ENCODE results near the gene SMARCC2. TPM values are rescaled to one million over a fixed set of nuclear protein-coding genes. Genes with fewer than 3 reads are reported as not detected.

SMARCC2 gene
- total and polyA plus RNA-seq, 9 of the 15 experiments (the other 6 are each of a cell fraction or from before 2014, with no cell fraction given), result 11.9 to 86.0 (median 36.6) TPM

DNA sequence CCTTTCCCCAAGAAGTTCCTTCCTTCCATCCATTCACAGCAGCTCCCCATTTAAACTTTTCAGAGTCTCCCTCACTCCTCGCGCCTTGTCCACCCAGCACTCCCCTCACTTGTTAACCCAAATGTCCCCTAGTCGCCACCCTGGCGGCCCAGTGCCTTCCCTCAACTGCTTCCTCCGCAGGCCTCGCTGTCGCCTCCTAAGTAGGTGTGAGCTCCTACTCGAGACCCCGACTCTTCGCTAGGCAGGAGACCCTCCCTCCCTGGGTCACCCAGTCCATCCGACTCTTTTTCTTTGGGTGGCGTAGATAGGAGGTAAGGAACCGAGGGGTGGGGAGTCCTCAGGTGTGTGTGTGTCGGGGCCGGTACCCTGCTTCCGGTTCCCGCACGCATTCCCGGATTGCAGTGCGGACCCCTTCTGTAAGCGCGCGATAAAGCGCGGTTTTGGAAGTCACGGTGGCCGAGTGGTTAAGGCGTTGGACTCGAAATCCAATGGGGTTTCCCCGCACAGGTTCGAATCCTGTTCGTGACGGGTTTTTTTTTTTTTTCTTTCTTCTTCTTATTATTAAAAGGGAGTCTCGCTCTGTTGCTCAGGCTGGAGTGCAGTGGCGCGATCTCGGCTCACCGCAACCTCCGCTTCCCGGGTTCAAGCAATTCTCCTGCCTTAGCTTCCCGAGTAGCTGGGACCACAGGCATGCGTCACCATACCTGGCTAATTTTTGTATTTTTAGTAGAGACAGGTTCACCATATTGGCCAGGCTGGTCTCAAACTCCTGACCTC is 823 bp upstream of the SMARCC2 start (continued):
- TF ChIP-seq, protein P1, sequence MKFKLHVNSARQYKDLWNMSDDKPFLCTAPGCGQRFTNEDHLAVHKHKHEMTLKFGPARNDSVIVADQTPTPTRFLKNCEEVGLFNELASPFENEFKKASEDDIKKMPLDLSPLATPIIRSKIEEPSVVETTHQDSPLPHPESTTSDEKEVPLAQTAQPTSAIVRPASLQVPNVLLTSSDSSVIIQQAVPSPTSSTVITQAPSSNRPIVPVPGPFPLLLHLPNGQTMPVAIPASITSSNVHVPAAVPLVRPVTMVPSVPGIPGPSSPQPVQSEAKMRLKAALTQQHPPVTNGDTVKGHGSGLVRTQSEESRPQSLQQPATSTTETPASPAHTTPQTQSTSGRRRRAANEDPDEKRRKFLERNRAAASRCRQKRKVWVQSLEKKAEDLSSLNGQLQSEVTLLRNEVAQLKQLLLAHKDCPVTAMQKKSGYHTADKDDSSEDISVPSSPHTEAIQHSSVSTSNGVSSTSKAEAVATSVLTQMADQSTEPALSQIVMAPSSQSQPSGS (CRISPR knock-in tag; IDR thresholded peaks at IDR 0.05), result no peak
- no peak; the same call in 1 of the 2 replicates for TF ChIP-seq GATAD2B (IDR thresholded peaks at IDR 0.05; ENCODE audit: borderline replicate concordance)
- TF ChIP-seq TCFL5 (CRISPR knock-in tag; conservative IDR thresholded peaks at IDR 0.05), result no peak
- TF ChIP-seq TAL1 (IDR thresholded peaks at IDR 0.05), result 0 out of 2 replicates have a peak, but pooled peaks have one; percentile 8
- TF ChIP-seq ZNF764 (CRISPR knock-in tag; IDR thresholded peaks at IDR 0.05; ENCODE audit: low read depth), result peak; percentile 71; the same call in 1 of the 2 replicates
- TF ChIP-seq HDGF (IDR thresholded peaks at IDR 0.05), result 0 out of 2 replicates have a peak, but pooled peaks have one; percentile 75
- TF ChIP-seq CSDE1 (IDR thresholded peaks at IDR 0.05), result no peak
- peak; percentile 91 for TF ChIP-seq ELF1 (tag; IDR thresholded peaks at IDR 0.05)
- TF ChIP-seq, protein P2, sequence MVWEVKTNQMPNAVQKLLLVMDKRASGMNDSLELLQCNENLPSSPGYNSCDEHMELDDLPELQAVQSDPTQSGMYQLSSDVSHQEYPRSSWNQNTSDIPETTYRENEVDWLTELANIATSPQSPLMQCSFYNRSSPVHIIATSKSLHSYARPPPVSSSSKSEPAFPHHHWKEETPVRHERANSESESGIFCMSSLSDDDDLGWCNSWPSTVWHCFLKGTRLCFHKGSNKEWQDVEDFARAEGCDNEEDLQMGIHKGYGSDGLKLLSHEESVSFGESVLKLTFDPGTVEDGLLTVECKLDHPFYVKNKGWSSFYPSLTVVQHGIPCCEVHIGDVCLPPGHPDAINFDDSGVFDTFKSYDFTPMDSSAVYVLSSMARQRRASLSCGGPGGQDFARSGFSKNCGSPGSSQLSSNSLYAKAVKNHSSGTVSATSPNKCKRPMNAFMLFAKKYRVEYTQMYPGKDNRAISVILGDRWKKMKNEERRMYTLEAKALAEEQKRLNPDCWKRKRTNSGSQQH (CRISPR knock-in tag; IDR thresholded peaks at IDR 0.05), result no peak
- TF ChIP-seq, protein P3, sequence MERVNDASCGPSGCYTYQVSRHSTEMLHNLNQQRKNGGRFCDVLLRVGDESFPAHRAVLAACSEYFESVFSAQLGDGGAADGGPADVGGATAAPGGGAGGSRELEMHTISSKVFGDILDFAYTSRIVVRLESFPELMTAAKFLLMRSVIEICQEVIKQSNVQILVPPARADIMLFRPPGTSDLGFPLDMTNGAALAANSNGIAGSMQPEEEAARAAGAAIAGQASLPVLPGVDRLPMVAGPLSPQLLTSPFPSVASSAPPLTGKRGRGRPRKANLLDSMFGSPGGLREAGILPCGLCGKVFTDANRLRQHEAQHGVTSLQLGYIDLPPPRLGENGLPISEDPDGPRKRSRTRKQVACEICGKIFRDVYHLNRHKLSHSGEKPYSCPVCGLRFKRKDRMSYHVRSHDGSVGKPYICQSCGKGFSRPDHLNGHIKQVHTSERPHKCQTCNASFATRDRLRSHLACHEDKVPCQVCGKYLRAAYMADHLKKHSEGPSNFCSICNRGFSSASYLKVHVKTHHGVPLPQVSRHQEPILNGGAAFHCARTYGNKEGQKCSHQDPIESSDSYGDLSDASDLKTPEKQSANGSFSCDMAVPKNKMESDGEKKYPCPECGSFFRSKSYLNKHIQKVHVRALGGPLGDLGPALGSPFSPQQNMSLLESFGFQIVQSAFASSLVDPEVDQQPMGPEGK (CRISPR knock-in tag; IDR thresholded peaks at IDR 0.05; ENCODE audit: borderline replicate concordance), result no peak
- TF ChIP-seq HNRNPUL1 (IDR thresholded peaks at IDR 0.05; ENCODE audit: low read length), result no peak
- no peak for TF ChIP-seq BCL6 (CRISPR knock-in tag; IDR thresholded peaks at IDR 0.05)
- no peak for TF ChIP-seq SLC30A9 (CRISPR knock-in tag; IDR thresholded peaks at IDR 0.05)
- no peak for TF ChIP-seq ZNF184 (CRISPR knock-in tag; IDR thresholded peaks at IDR 0.05)
- no peak for TF ChIP-seq ZNF140 (CRISPR knock-in tag; IDR thresholded peaks at IDR 0.05)
- TF ChIP-seq FOS (IDR thresholded peaks at IDR 0.05; ENCODE audit: extremely low read depth, insufficient read length), result no peak
- no peak for TF ChIP-seq FOXJ3 (CRISPR knock-in tag; IDR thresholded peaks at IDR 0.05)
- TF ChIP-seq CC2D1A (IDR thresholded peaks at IDR 0.05), result no peak
- no peak for TF ChIP-seq MAFF (IDR thresholded peaks at IDR 0.05; ENCODE audit: low read length)
- TF ChIP-seq, protein P4, sequence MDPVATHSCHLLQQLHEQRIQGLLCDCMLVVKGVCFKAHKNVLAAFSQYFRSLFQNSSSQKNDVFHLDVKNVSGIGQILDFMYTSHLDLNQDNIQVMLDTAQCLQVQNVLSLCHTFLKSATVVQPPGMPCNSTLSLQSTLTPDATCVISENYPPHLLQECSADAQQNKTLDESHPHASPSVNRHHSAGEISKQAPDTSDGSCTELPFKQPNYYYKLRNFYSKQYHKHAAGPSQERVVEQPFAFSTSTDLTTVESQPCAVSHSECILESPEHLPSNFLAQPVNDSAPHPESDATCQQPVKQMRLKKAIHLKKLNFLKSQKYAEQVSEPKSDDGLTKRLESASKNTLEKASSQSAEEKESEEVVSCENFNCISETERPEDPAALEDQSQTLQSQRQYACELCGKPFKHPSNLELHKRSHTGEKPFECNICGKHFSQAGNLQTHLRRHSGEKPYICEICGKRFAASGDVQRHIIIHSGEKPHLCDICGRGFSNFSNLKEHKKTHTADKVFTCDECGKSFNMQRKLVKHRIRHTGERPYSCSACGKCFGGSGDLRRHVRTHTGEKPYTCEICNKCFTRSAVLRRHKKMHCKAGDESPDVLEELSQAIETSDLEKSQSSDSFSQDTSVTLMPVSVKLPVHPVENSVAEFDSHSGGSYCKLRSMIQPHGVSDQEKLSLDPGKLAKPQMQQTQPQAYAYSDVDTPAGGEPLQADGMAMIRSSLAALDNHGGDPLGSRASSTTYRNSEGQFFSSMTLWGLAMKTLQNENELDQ (CRISPR knock-in tag; IDR thresholded peaks at IDR 0.05; ENCODE audit: borderline replicate concordance), result no peak
- TF ChIP-seq RAD21 (CRISPR knock-in tag; conservative IDR thresholded peaks at IDR 0.05 in 1 of 2, IDR thresholded peaks at IDR 0.05 in 1 of 2), result no peak
- TF ChIP-seq, protein P5, sequence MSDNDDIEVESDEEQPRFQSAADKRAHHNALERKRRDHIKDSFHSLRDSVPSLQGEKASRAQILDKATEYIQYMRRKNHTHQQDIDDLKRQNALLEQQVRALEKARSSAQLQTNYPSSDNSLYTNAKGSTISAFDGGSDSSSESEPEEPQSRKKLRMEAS (CRISPR knock-in tag; IDR thresholded peaks at IDR 0.05), result peak; percentile 57

All from K562 (cell line).